ENCODE results near the gene UBE2E3. TPM values are rescaled to one million over a fixed set of nuclear protein-coding genes. Genes with fewer than 3 reads are reported as not detected.
A peak's percentile ranks its signal among the peaks of the same experiment; 100 is the strongest.

The UBE2E3 gene
- total and polyA plus RNA-seq, 2 of the 4 experiments (the other 2 are of a cell fraction), result 106 to 114 TPM

- no peak for TF ChIP-seq CTCF (conservative IDR thresholded peaks at IDR 0.05; ENCODE audit: low read depth, low read length)
These were observed 1.3 kb upstream of the UBE2E3 start (continued) for GRCh38 chr2:180978903-180979748.

- Histone ChIP-seq H4K5ac (ENCODE audit: low read depth, low read length) (peak overlapping the region; percentile 51), H3K36me3 (ENCODE audit: control insufficient read depth, insufficient read depth, low read length) (no peaks in the 10 kb centered on the region), H3K9ac (ENCODE audit: low read depth, low read length) (peak overlapping the region; percentile 40), H3K14ac (replicated peaks; ENCODE audit: low read depth, low read length) (peak overlapping the region; percentile 84), H3K18ac (ENCODE audit: low read depth, low read length) (peak overlapping the region; percentile 39), H3K27ac (ENCODE audit: insufficient read depth, low read length) (peak overlapping the region; percentile 75), H2AK9ac (replicated peaks; ENCODE audit: low read depth, low read length, poor library complexity) (peak overlapping the region; percentile 85), H3K79me1 (ENCODE audit: low read depth in 1 of 2, low read length in 2 of 2) (peaks cover 0 to 11% of the 10 kb centered on the region in 2 experiments; a peak in 2 of 4 replicates), H3K4me2 (ENCODE audit: low read depth, low read length) (peak overlapping the region; percentile 64), H3K9me1 (ENCODE audit: insufficient read depth, low read length) (0 out of 2 replicates have a peak, but pooled peaks cover 3% of the 10 kb centered on the region), H3K27me3 (ENCODE audit: control insufficient read depth, insufficient read depth, low read length) (no peaks in the 10 kb centered on the region), H4K20me1 (ENCODE audit: insufficient read depth, low read length) (no peaks in the 10 kb centered on the region), H4K8ac (ENCODE audit: low read depth in 2 of 2, low read length in 2 of 2) (peak overlapping the region; percentile 82 to 91), H3K56ac (ENCODE audit: extremely low read depth, insufficient read depth, low read length) (peak overlapping the region; percentile 45), H3K4me3 (ENCODE audit: insufficient read depth, low read depth, low read length) (peak overlapping the region; percentile 96), H2AK5ac (ENCODE audit: low read depth, low read length) (peak overlapping the region; percentile 54), H4K91ac (ENCODE audit: insufficient read depth, low read depth, low read length) (peak overlapping the region; percentile 87), H3K4me1 (ENCODE audit: control insufficient read depth, insufficient read depth, low read length) (0 out of 2 replicates have a peak, but pooled peaks cover 7% of the 10 kb centered on the region), H2BK15ac (ENCODE audit: low read depth, low read length) (peak overlapping the region; percentile 74; the same call in 2 of the 3 replicates), H2BK5ac (ENCODE audit: low read depth, low read length, poor library complexity, severe bottlenecking) (peak overlapping the region; percentile 79), H3K9me3 (ENCODE audit: control insufficient read depth, insufficient read depth, low read length) (no peaks in the 10 kb centered on the region), H2AFZ (replicated peaks; ENCODE audit: low read length, poor library complexity) (peak overlapping the region; percentile 95), H3K23ac (ENCODE audit: low read depth, low read length) (peak overlapping the region; percentile 58; the same call in 1 of the 2 replicates), H3K4ac (ENCODE audit: low read depth, low read length) (peak overlapping the region; percentile 95), H2BK120ac (ENCODE audit: low read depth, low read length) (peak overlapping the region; percentile 74), H2BK20ac (ENCODE audit: low read depth, low read length) (peak overlapping the region; percentile 72; the same call in 1 of the 2 replicates)
- WGBS, 2 experiments (ENCODE audit: extremely low coverage in 2 of 2, insufficient read length in 1 of 2), result 51% methylated on average over 6 of the region's 9 CpGs; no CpG with 5 or more reads in 1 of the 2 experiments
- no peak for ATAC-seq (ENCODE audit: low read depth)
- CTCF ChIA-PET, result interaction anchor here (0.7 to 2.4 kb wide), 7 partner anchors 11 to 856 kb away, joined by 3 to 12 read pairs (median 3); no protein-coding TSS in a partner anchor
- DNase-seq, result peak; percentile 6
- intact Hi-C loops (cut with micrococcal nuclease), result loop anchor here (1.0 to 5.0 kb wide), 6 partner anchors 93 to 1153 kb away; no protein-coding TSS in a partner anchor
- dilution Hi-C loops (cut with HindIII; ENCODE audit: low sequenced_read_pairs, unreplicated experiment), result no loop called here
- POLR2A ChIA-PET (ENCODE audit: unreplicated experiment), result no interaction called here
- in situ Hi-C loops (cut with MboI; ENCODE audit: low sequenced_read_pairs), result loop anchor here (10.0 kb wide), 1 partner anchor 855 kb away; no protein-coding TSS in a partner anchor
- BruUV-seq (replicated peaks), result no TSS peak
- no peak for TF ChIP-seq FOS (IDR thresholded peaks at IDR 0.05; ENCODE audit: low read depth, low read length)
- TF ChIP-seq USF2 (IDR thresholded peaks at IDR 0.05; ENCODE audit: low read depth, low read length), result no peak
- TF ChIP-seq RFX5 (IDR thresholded peaks at IDR 0.05; ENCODE audit: low read depth, low read length), result no peak
- no peak for TF ChIP-seq BHLHE40 (IDR thresholded peaks at IDR 0.05; ENCODE audit: low read depth, low read length)
- TF ChIP-seq POLR2A (IDR thresholded peaks at IDR 0.05; ENCODE audit: low read depth, low read length), result no peak
- no peak for TF ChIP-seq MAFK (IDR thresholded peaks at IDR 0.05; ENCODE audit: low read depth, low read length)
- no peak for TF ChIP-seq RCOR1 (IDR thresholded peaks at IDR 0.05; ENCODE audit: insufficient replicate concordance, low read length)
- no peak for TF ChIP-seq CEBPB (IDR thresholded peaks at IDR 0.05; ENCODE audit: low read depth, low read length)
- no peak for TF ChIP-seq ELK1 (IDR thresholded peaks at IDR 0.05; ENCODE audit: borderline replicate concordance, low read depth, low read length)
These were observed 678 bp upstream of the UBE2E3 start for GRCh38 chr2:180979749-180980105.
